Measurements from ENCODE around the gene TLX1.

The TLX1 gene

DNA sequence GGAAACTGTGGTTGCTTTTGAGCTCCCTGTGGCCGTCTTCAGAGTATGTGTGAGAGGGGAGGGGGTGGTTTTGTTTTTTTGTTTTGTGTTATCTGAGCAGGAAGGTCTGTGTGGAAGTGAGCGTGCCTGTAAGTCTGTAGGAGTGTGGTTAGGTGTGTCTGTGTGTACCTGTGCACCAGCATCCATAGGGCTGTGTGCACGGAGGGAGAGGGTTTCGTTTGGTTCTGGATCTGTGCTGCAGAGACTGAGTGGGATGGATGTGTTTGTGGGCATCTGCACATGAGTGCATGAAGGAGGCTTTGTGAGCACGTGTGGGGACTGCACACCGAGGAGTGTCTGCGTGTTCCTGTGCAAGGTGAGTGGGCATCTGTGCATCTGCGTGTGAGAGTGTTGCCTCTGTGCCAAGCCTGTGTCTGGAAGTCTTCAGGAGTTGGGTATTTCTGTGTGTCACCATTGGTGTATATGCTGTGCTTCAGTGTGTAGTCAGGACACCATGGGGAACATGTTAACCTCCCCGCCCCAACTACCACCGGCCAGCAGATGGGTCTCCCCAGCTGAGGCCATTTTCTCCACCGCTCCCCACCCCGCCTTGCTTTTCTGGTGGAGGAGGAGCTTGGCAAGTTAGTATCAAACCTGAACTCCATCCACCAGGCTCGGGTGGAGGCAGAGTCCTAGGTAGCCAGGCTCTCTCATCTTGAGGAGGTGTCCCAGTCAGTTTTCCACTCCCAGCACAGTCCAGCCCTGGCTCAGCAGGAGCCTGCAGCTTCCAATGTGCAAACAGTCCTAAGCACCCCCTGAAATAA, 7.1 kb upstream of the TLX1 start (continued):
- TF ChIP-seq, protein P1, sequence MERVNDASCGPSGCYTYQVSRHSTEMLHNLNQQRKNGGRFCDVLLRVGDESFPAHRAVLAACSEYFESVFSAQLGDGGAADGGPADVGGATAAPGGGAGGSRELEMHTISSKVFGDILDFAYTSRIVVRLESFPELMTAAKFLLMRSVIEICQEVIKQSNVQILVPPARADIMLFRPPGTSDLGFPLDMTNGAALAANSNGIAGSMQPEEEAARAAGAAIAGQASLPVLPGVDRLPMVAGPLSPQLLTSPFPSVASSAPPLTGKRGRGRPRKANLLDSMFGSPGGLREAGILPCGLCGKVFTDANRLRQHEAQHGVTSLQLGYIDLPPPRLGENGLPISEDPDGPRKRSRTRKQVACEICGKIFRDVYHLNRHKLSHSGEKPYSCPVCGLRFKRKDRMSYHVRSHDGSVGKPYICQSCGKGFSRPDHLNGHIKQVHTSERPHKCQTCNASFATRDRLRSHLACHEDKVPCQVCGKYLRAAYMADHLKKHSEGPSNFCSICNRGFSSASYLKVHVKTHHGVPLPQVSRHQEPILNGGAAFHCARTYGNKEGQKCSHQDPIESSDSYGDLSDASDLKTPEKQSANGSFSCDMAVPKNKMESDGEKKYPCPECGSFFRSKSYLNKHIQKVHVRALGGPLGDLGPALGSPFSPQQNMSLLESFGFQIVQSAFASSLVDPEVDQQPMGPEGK (tag by site-specific recombination; IDR thresholded peaks at IDR 0.05) = no peak
- TF ChIP-seq, protein P2, sequence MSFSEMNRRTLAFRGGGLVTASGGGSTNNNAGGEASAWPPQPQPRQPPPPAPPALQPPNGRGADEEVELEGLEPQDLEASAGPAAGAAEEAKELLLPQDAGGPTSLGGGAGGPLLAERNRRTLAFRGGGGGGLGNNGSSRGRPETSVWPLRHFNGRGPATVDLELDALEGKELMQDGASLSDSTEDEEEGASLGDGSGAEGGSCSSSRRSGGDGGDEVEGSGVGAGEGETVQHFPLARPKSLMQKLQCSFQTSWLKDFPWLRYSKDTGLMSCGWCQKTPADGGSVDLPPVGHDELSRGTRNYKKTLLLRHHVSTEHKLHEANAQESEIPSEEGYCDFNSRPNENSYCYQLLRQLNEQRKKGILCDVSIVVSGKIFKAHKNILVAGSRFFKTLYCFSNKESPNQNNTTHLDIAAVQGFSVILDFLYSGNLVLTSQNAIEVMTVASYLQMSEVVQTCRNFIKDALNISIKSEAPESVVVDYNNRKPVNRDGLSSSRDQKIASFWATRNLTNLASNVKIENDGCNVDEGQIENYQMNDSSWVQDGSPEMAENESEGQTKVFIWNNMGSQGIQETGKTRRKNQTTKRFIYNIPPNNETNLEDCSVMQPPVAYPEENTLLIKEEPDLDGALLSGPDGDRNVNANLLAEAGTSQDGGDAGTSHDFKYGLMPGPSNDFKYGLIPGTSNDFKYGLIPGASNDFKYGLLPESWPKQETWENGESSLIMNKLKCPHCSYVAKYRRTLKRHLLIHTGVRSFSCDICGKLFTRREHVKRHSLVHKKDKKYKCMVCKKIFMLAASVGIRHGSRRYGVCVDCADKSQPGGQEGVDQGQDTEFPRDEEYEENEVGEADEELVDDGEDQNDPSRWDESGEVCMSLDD (tag by site-specific recombination; IDR thresholded peaks at IDR 0.05) = no peak
- TF ChIP-seq ZNF785 (tag by site-specific recombination; IDR thresholded peaks at IDR 0.05) (no peak), KLF9 (tag by site-specific recombination; IDR thresholded peaks at IDR 0.05; ENCODE audit: low read depth) (no peak), ZNF366 (tag by site-specific recombination; conservative IDR thresholded peaks at IDR 0.05) (no peak)
- TF ChIP-seq, protein P3, sequence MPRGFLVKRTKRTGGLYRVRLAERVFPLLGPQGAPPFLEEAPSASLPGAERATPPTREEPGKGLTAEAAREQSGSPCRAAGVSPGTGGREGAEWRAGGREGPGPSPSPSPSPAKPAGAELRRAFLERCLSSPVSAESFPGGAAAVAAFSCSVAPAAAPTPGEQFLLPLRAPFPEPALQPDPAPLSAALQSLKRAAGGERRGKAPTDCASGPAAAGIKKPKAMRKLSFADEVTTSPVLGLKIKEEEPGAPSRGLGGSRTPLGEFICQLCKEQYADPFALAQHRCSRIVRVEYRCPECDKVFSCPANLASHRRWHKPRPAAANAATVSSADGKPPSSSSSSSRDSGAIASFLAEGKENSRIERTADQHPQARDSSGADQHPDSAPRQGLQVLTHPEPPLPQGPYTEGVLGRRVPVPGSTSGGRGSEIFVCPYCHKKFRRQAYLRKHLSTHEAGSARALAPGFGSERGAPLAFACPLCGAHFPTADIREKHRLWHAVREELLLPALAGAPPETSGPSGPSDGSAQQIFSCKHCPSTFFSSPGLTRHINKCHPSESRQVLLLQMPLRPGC (tag by site-specific recombination; IDR thresholded peaks at IDR 0.05) = no peak

DNA sequence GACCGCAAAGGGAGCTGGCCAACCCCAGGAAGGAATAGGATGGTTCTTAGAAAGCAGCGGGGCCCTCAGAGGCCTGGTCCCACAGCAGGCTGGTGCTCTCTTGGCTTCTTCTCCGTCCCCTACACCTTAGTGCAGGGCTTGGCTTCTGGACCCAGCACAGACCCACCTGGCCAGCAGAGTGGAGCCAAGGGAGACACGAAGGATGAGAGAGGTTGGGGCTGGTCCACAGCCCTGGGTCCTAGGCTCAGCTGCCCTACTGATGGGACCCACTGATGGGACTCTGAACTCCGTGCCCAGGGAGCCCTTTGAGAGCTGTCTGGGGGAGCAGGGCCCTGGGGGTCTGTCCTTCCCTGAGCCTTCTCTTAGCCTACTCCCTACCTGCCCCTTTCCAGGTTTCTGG, 6.2 kb upstream of the TLX1 start:
- H3K36me3 ChIP-seq (ENCODE audit: control insufficient read depth in 2 of 2, insufficient read depth in 1 of 2, low read length in 2 of 2) = no peaks in the 10 kb centered on the region
- no peaks in the 10 kb centered on the region for H3K9me3 ChIP-seq (ENCODE audit: control insufficient read depth, insufficient read depth, low read depth, low read length)
- CTCF ChIA-PET = interaction anchor here (1.0 to 1.4 kb wide), 2 partner anchors 18 to 23 kb away, joined by 3 to 6 read pairs; no protein-coding TSS in a partner anchor
- H3K4me1 ChIP-seq (ENCODE audit: control insufficient read depth, insufficient read depth, low read length) = no peaks in the 10 kb centered on the region
- POLR2A ChIA-PET = no interaction called here
- H3K27ac ChIP-seq (ENCODE audit: extremely low read depth, low read depth, low read length) = no peak overlapping the region
- no peak overlapping the region for H3K4me3 ChIP-seq (ENCODE audit: low read depth, low read length)
- TF ChIP-seq, protein P4, sequence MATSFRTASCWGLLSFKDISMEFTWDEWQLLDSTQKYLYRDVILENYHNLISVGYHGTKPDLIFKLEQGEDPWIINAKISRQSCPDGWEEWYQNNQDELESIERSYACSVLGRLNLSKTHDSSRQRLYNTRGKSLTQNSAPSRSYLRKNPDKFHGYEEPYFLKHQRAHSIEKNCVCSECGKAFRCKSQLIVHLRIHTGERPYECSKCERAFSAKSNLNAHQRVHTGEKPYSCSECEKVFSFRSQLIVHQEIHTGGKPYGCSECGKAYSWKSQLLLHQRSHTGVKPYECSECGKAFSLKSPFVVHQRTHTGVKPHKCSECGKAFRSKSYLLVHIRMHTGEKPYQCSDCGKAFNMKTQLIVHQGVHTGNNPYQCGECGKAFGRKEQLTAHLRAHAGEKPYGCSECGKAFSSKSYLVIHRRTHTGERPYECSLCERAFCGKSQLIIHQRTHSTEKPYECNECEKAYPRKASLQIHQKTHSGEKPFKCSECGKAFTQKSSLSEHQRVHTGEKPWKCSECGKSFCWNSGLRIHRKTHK (tag by site-specific recombination; IDR thresholded peaks at IDR 0.05) = no peak
- TF ChIP-seq ZNF473 (tag by site-specific recombination; IDR thresholded peaks at IDR 0.05) = no peak
- TF ChIP-seq ZFP69B (tag by site-specific recombination; IDR thresholded peaks at IDR 0.05) = no peak
- TF ChIP-seq, protein P2 (tag by site-specific recombination; IDR thresholded peaks at IDR 0.05) = no peak
- TF ChIP-seq, protein P5, sequence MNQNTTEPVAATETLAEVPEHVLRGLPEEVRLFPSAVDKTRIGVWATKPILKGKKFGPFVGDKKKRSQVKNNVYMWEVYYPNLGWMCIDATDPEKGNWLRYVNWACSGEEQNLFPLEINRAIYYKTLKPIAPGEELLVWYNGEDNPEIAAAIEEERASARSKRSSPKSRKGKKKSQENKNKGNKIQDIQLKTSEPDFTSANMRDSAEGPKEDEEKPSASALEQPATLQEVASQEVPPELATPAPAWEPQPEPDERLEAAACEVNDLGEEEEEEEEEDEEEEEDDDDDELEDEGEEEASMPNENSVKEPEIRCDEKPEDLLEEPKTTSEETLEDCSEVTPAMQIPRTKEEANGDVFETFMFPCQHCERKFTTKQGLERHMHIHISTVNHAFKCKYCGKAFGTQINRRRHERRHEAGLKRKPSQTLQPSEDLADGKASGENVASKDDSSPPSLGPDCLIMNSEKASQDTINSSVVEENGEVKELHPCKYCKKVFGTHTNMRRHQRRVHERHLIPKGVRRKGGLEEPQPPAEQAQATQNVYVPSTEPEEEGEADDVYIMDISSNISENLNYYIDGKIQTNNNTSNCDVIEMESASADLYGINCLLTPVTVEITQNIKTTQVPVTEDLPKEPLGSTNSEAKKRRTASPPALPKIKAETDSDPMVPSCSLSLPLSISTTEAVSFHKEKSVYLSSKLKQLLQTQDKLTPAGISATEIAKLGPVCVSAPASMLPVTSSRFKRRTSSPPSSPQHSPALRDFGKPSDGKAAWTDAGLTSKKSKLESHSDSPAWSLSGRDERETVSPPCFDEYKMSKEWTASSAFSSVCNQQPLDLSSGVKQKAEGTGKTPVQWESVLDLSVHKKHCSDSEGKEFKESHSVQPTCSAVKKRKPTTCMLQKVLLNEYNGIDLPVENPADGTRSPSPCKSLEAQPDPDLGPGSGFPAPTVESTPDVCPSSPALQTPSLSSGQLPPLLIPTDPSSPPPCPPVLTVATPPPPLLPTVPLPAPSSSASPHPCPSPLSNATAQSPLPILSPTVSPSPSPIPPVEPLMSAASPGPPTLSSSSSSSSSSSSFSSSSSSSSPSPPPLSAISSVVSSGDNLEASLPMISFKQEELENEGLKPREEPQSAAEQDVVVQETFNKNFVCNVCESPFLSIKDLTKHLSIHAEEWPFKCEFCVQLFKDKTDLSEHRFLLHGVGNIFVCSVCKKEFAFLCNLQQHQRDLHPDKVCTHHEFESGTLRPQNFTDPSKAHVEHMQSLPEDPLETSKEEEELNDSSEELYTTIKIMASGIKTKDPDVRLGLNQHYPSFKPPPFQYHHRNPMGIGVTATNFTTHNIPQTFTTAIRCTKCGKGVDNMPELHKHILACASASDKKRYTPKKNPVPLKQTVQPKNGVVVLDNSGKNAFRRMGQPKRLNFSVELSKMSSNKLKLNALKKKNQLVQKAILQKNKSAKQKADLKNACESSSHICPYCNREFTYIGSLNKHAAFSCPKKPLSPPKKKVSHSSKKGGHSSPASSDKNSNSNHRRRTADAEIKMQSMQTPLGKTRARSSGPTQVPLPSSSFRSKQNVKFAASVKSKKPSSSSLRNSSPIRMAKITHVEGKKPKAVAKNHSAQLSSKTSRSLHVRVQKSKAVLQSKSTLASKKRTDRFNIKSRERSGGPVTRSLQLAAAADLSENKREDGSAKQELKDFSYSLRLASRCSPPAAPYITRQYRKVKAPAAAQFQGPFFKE (tag by site-specific recombination; IDR thresholded peaks at IDR 0.05; ENCODE audit: borderline replicate concordance) = no peak
- TF ChIP-seq KLF8 (tag by site-specific recombination; IDR thresholded peaks at IDR 0.05) = no peak
- no peak for TF ChIP-seq ZNF621 (tag by site-specific recombination; IDR thresholded peaks at IDR 0.05)
- no peak for TF ChIP-seq ZNF555 (tag by site-specific recombination; conservative IDR thresholded peaks at IDR 0.05)
- no peak for TF ChIP-seq ZNF174 (tag by site-specific recombination; IDR thresholded peaks at IDR 0.05)
- TF ChIP-seq, protein P6, sequence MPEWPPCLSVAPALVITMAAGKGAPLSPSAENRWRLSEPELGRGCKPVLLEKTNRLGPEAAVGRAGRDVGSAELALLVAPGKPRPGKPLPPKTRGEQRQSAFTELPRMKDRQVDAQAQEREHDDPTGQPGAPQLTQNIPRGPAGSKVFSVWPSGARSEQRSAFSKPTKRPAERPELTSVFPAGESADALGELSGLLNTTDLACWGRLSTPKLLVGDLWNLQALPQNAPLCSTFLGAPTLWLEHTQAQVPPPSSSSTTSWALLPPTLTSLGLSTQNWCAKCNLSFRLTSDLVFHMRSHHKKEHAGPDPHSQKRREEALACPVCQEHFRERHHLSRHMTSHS (tag by site-specific recombination; IDR thresholded peaks at IDR 0.05) = no peak
